CD4-positive, alpha-beta T cell treated with Interleukin-12 subunit alpha and Interleukin-12 subunit beta, for 1 hour (primary cell): ENCODE results near the gene TMC4.
"Not testable (repeated sequence)": the region's sequence is repeated elsewhere in the genome, so short reads cannot be mapped to it uniquely, and the experiment has no call there.

ENCODE experiments used
- DNase-seq: peaks from one replicate; pipeline ENCODE4 v3.0.0-alpha.2; 2020

Gene TMC4

DNA sequence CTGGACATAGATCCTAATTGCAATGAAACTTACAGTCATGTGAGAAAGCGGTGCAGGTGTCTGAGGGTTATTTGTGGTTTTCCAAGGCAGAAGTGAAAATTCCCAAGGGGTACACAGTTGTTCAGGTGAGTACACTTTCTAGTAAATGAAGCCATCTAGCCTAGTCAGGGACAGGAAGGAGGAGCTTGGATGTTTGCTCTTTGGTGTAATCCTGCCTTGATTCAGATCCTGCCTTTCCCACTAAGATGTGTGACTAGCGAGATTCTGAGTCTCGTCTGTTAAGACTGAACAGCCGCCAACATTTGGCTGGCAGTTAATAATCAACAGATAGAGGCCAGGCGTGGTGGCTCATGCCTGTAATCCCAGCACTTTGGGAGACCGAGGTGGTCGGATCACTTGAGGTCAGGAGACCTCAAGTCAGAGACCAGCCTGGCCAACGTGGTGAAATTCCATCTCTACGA, 30.2 kb upstream of the TMC4 start:
- no peak for DNase-seq

DNA sequence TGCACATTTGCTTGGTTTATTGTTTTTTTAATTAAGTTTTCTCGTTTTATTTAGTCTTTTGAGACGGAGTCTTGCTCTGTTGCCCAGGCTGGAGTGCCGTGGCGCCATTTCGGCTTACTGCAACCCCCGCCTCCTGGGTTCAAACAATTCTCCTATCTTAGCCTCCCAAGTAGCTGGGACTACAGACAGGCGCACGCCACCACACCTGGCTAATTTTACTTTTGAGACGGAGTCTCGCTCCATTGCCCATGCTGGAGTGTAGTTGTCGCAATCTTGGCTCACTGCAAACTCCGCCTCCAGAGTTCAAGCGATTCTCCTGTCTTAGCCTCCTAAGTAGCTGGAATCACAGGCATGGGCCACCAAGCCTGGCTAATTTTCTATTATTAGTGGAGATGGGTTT, 29.0 kb upstream of the TMC4 start:
- DNase-seq, result no peak

DNA sequence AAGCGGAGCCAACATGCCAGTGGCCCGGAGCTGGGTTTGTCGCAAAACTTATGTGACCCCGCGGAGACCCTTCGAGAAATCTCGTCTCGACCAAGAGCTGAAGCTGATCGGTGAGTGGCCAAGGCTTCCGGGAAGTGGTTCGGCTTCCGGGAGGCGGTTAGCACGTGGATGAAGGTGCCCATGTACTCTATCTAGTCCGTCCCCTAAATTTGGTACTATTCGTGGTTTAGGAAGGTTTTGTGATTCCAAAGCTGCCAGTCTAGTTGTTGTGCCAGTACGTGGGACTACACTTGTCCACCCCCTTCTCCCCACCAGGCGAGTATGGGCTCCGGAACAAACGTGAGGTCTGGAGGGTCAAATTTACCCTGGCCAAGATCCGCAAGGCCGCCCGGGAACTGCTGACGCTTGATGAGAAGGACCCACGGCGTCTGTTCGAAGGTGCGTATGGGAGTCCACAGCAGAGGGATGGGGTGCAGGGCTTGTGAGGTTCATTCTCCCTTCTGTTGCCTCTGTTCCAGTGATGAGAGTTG, 28.3 kb upstream of the TMC4 start:
- no peak for DNase-seq

DNA sequence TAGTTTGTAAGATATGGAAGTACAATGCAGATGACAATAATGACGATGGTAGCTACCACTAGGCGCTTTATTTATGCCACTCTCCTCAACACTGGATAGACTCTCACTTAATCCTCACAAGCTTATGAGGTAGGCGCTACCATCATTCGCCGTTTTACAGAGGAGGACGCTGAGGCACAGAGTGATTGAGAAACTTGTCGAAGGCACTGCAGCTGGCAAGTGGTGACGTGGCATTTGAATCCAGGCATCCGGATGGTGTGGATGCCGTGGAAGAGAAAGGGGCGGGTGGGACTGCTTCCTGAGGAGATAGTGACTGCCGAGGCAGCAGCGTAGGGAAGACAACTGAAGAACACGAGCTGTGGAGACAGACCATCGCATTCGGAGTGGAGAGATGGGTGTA, 26.4 kb upstream of the TMC4 start:
- no peak for DNase-seq

DNA sequence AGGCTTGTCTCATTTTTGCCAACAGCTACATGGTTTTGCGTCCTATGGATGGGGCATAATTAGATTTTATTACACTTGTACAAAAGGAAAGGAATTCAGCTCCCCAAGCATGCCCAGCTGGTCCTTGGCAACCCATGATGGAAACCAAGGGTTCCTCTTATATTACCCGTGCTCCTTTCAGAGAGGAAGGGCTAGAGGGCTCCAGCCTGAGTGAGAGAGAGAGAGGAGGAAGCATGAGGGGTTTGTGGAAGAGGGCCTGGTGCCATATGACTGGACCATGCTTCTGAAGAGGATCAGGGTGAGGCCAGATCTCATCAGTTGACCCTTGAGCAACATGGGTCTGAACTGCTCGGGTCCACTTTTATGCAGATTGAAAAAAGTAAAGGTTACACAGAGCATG, 24.2 kb upstream of the TMC4 start:
- no peak for DNase-seq

DNA sequence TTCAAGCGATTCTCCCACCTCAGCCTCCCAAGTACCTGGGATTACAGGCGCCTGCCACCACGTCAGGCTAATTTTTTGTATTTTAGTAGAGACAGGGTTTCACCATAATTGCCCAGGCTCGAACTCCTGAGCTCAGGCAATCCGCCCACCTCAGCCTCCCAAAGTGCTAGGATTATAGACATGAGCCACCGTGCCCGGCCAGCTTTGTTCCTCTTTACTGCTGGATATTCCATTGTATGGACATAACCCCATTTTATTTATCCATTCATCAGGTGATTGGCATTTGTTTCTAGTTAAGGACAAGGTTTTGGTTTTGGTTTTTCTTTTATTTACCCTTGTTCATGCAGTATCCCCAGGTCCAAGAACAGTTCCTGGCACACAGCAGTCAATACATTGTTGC, 23.6 kb upstream of the TMC4 start:
- no peak for DNase-seq

DNA sequence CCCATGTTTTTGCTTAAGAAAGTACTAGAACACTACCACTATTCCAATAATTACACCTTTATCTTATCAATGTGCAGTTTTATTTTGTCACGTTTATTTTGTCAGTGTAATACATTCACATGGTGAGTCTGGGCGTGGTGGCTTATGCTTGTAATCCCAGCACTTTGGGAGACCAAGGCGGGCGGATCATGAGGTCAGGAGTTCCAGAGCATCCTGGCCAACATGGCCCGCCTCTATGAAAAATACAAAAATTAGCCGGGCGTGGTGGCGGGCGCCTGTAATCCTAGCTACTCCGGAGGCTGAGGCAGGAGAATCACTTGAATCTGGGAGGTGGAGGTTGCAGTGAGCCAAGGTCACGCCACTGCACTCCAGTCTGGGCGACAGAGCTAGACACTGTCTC, 21.5 kb upstream of the TMC4 start:
- not testable (repeated sequence) for DNase-seq

DNA sequence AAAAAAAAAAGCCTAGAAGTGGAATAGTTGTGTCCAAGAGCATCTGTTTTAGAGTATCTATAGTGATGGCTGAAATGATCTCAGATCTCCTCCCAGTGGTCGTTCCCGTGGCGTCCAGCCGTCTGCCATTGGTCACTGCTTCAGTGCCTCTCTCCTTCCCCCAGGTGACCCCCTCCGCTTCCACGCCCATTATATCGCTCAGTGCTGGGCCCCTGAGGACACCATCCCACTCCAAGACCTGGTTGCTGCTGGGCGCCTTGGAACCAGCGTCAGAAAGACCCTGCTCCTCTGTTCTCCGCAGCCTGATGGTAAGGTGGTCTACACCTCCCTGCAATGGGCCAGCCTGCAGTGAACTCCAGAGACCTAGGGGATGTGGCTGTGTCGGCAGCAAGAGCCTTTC, 20.1 kb upstream of the TMC4 start:
- DNase-seq, result no peak

DNA sequence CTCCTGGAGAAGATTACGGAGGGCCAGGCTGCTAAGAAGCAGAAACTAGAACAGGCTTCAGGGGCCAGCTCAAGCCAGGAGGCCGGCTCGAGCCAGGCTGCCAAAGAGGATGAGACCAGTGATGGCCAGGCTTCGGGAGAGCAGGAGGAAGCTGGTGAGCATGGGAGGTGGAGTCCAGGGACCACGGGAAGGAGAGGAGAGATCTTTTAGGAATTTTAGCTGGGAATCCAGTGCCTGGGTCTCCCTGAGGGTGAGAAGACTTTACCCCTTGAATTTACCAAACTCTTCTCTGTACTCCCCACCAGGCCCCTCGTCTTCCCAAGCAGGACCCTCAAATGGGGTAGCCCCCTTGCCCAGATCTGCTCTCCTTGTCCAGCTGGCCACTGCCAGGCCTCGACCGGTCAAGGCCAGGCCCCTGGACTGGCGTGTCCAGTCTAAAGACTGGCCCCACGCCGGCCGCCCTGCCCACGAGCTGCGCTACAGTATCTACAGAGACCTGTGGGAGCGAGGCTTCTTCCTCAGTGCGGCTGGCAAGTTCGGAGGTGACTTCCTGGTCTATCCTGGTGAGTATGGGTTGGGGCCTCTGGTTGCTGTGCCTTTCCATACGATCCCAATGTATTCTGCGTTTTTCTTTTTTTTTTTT, 19.0 kb upstream of the TMC4 start:
- no peak for DNase-seq

DNA sequence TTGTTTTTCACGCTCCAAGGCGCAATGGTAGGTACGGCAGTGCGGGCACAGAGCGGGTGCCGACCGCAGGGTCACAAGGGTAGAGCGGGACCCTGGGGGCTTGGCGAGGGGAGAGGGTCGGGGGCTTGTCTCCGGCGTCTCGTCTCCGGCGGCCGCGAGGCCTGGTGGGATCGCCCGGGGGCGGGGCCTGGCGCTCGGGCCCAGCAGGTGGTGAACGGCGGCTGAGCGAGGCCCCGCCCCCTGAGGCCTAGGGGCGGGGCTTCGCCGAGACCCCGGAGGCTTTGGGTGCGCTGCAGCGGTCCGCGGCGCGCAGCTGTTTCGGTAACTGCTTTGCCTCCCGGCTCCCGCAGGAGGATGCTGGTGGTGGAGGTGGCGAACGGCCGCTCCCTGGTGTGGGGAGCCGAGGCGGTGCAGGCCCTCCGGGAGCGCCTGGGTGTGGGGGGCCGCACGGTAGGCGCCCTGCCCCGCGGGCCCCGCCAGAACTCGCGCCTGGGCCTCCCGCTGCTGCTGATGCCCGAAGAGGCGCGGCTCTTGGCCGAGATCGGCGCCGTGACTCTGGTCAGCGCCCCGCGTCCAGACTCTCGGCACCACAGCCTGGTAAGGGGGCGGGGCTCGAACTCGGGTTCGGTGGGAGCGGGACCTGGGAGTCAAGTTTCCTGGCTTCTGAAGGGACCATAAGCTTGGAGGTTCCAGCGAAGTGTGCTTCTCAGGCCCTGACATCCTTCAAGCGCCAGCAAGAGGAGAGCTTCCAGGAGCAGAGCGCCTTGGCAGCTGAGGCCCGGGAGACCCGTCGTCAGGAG, 18.3 kb upstream of the TMC4 start, which contains the start of gene TSEN34:
TSEN34 (plus strand) TSS at position 298 of the 800 bp plus-strand sequence; CDS start at position 355, 57 bp downstream.
- peak; percentile 92 for DNase-seq

DNA sequence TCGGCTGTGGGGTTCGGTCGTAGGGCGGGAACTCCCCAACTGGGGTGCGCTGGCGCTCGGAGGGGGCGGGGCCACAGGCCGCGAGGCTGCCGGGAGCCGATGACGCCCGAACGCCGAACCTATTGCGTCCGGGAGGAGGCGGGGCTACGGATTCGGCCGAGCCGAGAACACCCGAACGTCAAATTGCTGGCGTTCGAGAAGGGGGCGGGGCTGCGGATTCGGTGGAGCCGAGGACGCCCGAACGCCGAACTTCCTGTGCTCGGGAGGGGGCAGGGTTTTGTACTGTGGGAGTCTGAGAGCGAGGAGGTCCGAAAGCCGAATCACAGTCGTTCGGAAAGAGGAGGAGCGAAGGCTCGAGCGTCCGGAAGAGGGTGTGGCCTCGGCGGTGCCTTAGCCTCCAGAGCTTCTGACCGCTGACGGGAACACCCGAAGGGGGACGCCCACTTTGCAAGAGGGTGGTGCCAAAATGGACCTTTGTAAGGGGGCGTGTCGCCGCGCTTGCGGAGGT, 17.6 kb upstream of the TMC4 start:
- DNase-seq, result peak; percentile 100

DNA sequence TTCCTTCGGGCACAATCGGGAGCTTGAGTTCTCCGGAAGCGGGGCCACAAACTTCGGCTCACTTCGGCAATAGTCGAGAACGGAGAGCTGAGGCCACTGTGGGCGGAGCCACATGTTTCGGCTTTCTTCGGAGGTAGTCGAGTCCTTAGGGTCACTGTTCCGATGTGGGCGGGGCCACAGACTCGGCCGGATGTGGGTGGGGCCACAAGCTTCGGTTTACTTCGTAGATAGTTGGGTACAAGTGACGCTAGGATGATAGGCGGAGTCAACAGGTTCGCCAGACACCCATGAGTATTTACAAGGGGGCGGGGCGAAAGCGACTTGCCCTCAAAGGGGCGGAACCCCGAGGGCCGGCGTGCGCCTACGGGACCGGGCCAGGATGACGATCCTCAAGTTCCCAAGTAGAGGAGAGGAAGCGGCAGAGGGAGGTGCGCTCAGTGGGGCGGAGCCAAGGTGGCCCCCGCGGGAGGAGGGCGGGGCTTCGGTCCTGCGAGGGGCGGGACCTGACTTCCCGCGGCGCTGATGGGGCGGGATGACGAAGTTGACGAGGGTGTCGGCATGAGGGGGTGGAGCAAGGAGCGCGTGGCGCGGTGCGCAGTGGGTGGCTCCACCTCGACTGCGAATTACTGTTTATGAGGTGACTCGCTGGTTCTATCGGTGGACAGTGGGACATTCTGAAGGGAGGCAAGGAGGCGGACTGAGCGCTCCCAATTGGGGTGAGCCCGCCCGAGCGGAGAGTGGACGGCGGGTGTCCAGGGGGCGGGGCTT, 17.0 kb upstream of the TMC4 start:
- peak; percentile 100 for DNase-seq

DNA sequence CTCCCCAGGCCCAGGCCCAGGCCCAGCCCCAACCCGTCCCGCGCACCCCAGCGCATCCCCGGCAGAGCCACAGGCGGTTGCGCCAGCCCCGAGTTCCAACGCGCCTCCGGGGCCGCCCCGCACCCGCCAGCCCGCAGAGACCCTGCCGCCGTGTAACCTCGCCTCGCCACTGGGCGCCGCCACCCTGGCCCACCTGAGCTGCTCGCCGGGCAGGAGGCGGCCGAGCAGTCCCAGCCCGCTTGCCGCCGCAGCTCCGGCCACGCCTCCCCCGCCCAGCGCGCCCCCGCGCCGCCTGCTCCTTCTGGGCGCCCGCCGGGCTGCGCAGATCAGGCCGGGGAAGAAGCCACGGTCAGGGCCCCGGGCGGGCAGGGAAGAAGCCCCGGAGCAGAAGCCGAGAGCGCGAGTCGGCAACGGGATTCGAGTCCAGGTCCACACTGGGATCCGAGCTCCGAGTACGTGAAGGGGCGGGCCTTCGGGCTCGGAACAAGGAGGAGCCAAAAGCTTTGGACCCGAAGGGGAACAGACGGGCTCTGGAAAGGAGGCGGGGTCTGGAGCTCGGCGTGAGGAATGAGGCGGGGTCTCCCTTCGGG, 16.3 kb upstream of the TMC4 start, which contains the start of gene MBOAT7:
MBOAT7 (minus strand) TSS at position 436 of the 590 bp plus-strand sequence. CDS start 1,072 bp downstream, outside the sequence.
- no peak for DNase-seq

DNA sequence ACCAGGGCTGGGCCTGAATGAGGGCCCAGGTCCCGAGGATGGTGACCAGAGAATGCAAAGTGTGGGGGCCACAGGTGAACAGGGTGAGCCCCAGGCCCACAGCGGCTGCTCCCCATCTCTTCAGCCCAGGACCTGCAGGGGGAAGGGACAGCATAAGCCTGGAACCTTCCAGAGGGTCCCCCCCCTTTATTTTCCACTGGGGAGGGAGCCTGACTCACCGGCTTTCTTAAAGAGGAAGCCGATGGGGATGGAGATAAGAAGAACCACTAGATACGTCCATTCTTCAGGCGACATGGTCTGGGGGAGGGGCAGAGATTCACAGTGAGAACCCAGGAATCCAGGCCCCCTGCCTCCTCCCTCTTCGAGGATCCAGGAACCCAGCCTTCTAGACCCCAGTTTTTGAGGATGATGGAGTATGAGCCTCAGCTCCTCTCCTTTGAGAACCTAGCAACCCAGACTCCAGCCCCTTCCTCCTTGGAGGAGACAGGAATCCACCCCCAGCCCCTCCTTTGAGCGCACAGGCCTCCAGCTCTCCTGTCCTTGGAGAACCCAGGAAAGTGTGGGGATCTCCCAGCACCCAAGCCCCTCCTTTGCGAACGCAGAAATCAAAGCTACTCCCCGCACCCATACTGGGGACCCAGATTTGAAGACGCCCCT, 15.4 kb upstream of the TMC4 start:
- DNase-seq, result peak; percentile 68

DNA sequence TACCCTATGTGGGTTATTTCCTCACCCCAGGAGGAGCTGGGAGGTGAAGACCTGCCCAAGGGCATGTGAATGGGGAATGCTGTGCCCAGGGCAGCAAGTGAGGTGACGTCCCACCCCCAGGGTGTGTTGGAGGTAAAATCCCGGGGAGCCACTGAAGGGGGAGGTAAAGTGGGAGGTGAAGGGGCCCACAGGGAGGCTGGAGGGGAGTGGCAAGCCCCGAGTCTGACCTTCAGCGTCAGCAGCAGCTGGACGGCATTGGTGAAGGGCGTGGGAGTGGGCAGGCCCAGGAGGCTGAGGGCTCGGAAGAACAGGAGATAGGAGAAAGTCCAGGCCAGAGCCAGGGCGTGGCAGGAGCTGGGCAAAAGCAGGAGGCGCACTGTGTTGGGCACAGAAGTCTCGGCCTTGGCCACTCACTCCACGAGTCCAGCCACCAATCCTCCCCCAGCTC, 14.0 kb upstream of the TMC4 start:
- no peak for DNase-seq

DNA sequence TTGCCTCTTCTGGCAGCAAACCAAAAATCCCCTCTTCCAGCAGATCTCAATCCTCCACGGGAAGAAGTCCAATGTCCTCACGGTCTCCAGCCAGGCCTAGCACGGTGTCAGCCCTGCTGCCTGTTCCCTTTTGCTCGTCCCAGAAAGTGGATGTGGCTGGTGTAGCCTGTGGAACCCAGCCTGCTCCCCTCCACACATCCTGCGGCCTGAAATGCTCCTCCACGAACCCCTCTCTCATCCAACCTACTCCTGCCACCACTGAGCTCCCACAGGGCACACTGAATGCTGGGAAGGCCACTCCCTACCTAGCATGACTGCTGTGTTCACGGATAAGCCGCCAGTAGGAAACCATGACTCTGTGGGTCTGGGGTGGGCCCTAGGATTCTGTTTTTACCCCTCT, 13.4 kb upstream of the TMC4 start:
- no peak for DNase-seq

DNA sequence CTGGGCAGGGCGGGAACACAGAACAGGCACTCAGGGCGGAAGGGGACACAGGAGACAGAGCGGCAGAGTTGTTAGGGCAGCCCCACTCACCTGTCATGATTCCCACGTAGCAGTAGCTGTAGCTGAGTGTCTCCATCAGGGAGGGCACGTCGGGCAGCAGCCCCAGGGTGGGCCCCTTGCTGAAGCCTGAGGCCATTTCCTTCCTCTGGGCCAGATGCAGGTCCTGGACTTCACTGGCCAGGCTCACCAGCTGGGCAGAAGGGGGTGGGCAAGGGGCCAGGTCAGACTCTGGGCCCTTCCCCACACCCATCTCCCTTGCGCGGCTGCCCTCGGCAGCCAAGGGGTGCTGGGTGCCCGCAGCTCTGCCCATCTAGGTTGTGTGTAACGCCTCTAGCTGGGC, 10.5 kb upstream of the TMC4 start:
- no peak for DNase-seq

DNA sequence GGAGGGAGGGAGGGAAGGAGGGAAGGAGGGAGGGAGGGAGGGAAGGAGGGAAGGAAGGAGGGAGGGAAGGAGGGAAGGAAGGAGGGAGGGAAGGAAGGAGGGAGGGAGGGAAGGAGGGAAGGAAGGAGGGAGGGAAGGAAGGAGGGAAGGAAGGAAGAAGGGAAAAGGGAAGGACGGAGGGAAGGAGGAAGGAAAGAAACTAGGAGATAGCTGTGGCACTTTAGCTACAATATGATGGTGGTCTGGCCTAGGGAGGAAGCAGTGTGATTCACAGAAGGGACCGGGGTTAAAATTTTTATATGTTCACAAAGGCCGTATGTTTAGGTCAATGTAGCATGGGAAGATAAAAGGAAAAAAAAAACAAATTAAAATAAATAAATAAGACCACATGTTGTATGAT, 8.9 kb upstream of the TMC4 start:
- DNase-seq, result not testable (repeated sequence)

DNA sequence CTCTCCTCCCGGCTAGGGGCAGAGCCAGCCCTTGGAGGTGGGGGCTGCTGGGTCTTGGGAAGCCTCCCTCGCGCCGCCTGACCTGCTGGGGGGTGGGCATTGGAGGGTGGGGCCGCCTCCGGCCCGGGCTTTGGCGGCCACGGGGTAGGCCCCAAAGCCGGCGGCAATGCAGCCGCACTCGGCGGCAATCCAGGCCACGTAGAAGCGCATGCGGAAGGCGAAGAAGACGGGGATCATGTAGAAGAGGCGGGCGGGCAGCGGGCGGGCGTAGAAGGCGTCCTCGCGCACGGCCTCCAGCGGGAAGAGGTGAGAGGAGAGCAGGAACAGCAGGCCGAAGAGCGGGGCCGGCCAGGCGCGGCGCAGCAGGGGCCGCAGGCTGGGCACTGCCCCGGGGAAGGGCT, 7.7 kb upstream of the TMC4 start:
- DNase-seq, result no peak

DNA sequence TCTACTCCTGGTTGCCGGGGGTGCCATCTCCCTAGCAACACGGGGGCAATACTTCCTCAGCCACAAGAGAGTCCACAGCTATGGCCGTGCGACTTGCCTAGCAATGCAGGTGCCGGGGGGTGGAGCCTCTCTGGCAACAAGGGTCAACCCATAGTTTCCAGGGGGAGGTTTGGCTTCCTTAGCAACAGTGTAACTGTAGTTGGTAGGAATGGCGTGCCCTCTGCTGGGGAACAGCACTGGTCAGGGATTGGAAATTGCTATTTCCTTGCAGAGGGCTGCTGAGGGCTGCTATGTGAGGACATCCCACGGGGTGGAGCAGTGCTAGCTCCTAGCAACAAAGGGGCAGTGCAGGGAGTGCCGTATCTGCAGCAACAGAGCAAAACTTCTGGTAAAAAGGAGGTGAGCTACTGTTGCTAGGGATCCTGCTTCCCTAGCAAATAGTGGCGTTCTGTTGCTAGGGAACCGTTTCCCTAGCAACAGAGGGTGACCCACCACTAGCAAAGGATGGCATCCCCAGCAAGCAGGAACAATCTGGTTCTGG, 7.0 kb upstream of the TMC4 start:
- DNase-seq, result no peak

DNA sequence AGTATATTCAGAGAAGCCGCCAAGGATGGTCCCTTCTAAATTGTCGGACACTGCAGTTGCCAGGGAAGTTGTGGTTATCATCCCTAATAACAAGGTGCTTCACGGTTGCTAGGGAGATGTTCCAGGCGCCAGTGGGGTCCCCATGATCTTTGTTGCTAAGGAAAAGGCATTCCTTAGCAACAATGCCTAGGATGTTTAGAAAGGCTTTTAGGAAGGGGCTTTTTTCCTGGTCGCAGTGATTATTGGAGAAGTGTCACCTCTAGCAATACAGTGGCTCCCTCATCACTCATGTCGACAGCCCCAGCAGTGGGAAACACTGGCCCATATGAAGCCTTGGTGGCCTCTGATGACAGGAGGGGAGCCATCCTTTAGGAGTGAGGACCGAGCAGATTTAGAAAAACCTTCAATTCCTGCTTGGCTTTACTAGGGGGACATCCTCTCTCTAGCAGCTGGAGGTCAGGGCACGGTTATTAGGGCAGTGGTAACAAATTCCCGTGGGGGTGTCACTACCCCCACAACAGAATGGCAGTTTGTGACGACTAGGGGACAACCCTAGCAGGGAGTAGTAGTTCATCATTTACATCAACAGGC, 6.4 kb upstream of the TMC4 start:
- DNase-seq, result no peak
